Measurements from ENCODE around the gene CCDC146. TPM values are rescaled to one million over a fixed set of nuclear protein-coding genes. Genes with fewer than 3 reads are reported as not detected.
"Not testable (repeated sequence)": the region's sequence is repeated elsewhere in the genome, so short reads cannot be mapped to it uniquely, and the experiment has no call there.

Gene CCDC146
- 4.1 TPM for total RNA-seq (2013)
- polyA plus RNA-seq (1 to 10 TPM in 1 of 3 donors, under 1 TPM in 2; 0.08 to 7.2 (median 0.40) TPM), polyA minus RNA-seq (2.4 and 3.1 TPM in 2 replicates), total RNA-seq (1.7 to 8.7 (median 4.6) reads per million in 11 experiments)

- Histone ChIP-seq H3K4me1 (ENCODE audit: control insufficient read depth in 1 of 2, insufficient read depth in 2 of 2, low read length in 2 of 2) (peaks cover 17 to 28% of the 10 kb centered on the region in 2 donors), H3K4me2 (replicated peaks; ENCODE audit: extremely low read depth, low read length, poor library complexity, severe bottlenecking) (peak within 1 kb of the TSS; percentile 53), H3K27ac (ENCODE audit: low read depth in 1 of 2, low read length in 2 of 2) (peak within 1 kb of the TSS; percentile 50 to 82), H3K4me3 (replicated peaks in 1 of 3; ENCODE audit: low read depth in 2 of 3, low read length in 3 of 3) (peak within 1 kb of the TSS; percentile 60 to 89 (median 81)), H2AFZ (ENCODE audit: insufficient read depth, low read depth, low read length, poor library complexity, severe bottlenecking) (peak within 1 kb of the TSS; percentile 92), H3K79me2 (ENCODE audit: insufficient read depth, low read length) (peaks cover 12% of the 10 kb centered on the region), H3K9ac (ENCODE audit: insufficient read depth, low read length, poor library complexity, severe bottlenecking) (peak within 1 kb of the TSS; percentile 69)
- peak; percentile 96 to 97 (median 96) for DNase-seq
- not testable (repeated sequence) for H3K9me3 ChIP-seq (replicated peaks in 1 of 2; ENCODE audit: control insufficient read depth in 1 of 2, insufficient read depth in 1 of 2, low read length in 2 of 2); H4K20me1 ChIP-seq (ENCODE audit: insufficient read depth, low read length); H3K36me3 Mint-ChIP-seq; H3K9me3 Mint-ChIP-seq; H3K27me3 Mint-ChIP-seq (ENCODE audit: low read depth in 3 of 3); H3K27me3 ChIP-seq (ENCODE audit: control insufficient read depth in 2 of 2, insufficient read depth in 2 of 2, low read length in 2 of 2); H3K36me3 ChIP-seq (replicated peaks in 1 of 2; ENCODE audit: control insufficient read depth in 1 of 2, insufficient read depth in 2 of 2, low read length in 2 of 2)
- peak within 1 kb of the TSS; percentile 90 to 92 for H3K4me3 Mint-ChIP-seq
- peaks cover 20% of the 10 kb centered on the region for H3K4me1 Mint-ChIP-seq
- intact Hi-C loops (cut with micrococcal nuclease): loop anchor here (5.0 to 10.0 kb wide), 2 partner anchors 123 to 210 kb away; no protein-coding TSS in a partner anchor
- H3K27ac Mint-ChIP-seq: peak within 1 kb of the TSS; percentile 69 to 93 (median 88)
- 0% methylated on average over 38 of the region's 50 CpGs for WGBS (ENCODE audit: insufficient coverage)
Observed at GRCh38 chr7:77121860-77122681, at the start of gene CCDC146. Gene CCDC146 (plus strand): TSS chr7:77122615. CDS start chr7:77167669, 45,054 bp downstream.

GRCh38 chr7:77074786-77075396 is 47.5 kb upstream of the CCDC146 start:
- H3K4me1 Mint-ChIP-seq; H3K27me3 ChIP-seq (ENCODE audit: control insufficient read depth in 2 of 2, insufficient read depth in 2 of 2, low read length in 2 of 2); H3K4me3 Mint-ChIP-seq; H3K9ac ChIP-seq (ENCODE audit: insufficient read depth, low read length, poor library complexity, severe bottlenecking); H3K36me3 ChIP-seq (replicated peaks in 1 of 2; ENCODE audit: control insufficient read depth in 1 of 2, insufficient read depth in 2 of 2, low read length in 2 of 2); H3K4me3 ChIP-seq (replicated peaks in 1 of 3; ENCODE audit: low read depth in 2 of 3, low read length in 3 of 3); H3K4me2 ChIP-seq (replicated peaks; ENCODE audit: extremely low read depth, low read length, poor library complexity, severe bottlenecking); H3K9me3 ChIP-seq (replicated peaks in 1 of 2; ENCODE audit: control insufficient read depth in 1 of 2, insufficient read depth in 1 of 2, low read length in 2 of 2); H3K27ac ChIP-seq (ENCODE audit: low read depth in 1 of 2, low read length in 2 of 2); H3K27ac Mint-ChIP-seq; H3K9me3 Mint-ChIP-seq; H2AFZ ChIP-seq (ENCODE audit: insufficient read depth, low read depth, low read length, poor library complexity, severe bottlenecking); intact Hi-C loops (cut with micrococcal nuclease); DNase-seq; H3K4me1 ChIP-seq (ENCODE audit: control insufficient read depth in 1 of 2, insufficient read depth in 2 of 2, low read length in 2 of 2); H3K27me3 Mint-ChIP-seq (ENCODE audit: low read depth in 3 of 3); H4K20me1 ChIP-seq (ENCODE audit: insufficient read depth, low read length); H3K79me2 ChIP-seq (ENCODE audit: insufficient read depth, low read length): not testable (repeated sequence)
- peaks cover 20 to 28% of the 10 kb centered on the region in 2 donors for H3K36me3 Mint-ChIP-seq
- WGBS (ENCODE audit: insufficient coverage): no CpG with 5 or more reads among the region's 6 CpGs

GRCh38 chr7:77077060-77077459 is 45.4 kb upstream of the CCDC146 start:
- H3K27ac Mint-ChIP-seq; intact Hi-C loops (cut with micrococcal nuclease); H3K9me3 ChIP-seq (replicated peaks in 1 of 2; ENCODE audit: control insufficient read depth in 1 of 2, insufficient read depth in 1 of 2, low read length in 2 of 2); H2AFZ ChIP-seq (ENCODE audit: insufficient read depth, low read depth, low read length, poor library complexity, severe bottlenecking); H4K20me1 ChIP-seq (ENCODE audit: insufficient read depth, low read length); H3K9me3 Mint-ChIP-seq; H3K4me1 Mint-ChIP-seq; H3K4me1 ChIP-seq (ENCODE audit: control insufficient read depth in 1 of 2, insufficient read depth in 2 of 2, low read length in 2 of 2); H3K9ac ChIP-seq (ENCODE audit: insufficient read depth, low read length, poor library complexity, severe bottlenecking); H3K27me3 ChIP-seq (ENCODE audit: control insufficient read depth in 2 of 2, insufficient read depth in 2 of 2, low read length in 2 of 2); H3K27ac ChIP-seq (ENCODE audit: low read depth in 1 of 2, low read length in 2 of 2); H3K4me2 ChIP-seq (replicated peaks; ENCODE audit: extremely low read depth, low read length, poor library complexity, severe bottlenecking); H3K79me2 ChIP-seq (ENCODE audit: insufficient read depth, low read length); H3K4me3 ChIP-seq (replicated peaks in 1 of 3; ENCODE audit: low read depth in 2 of 3, low read length in 3 of 3); H3K27me3 Mint-ChIP-seq (ENCODE audit: low read depth in 3 of 3); DNase-seq; H3K36me3 ChIP-seq (replicated peaks in 1 of 2; ENCODE audit: control insufficient read depth in 1 of 2, insufficient read depth in 2 of 2, low read length in 2 of 2); H3K4me3 Mint-ChIP-seq: not testable (repeated sequence)
- WGBS (ENCODE audit: insufficient coverage): no CpG with 5 or more reads among the region's 5 CpGs
- peaks cover 1 to 17% of the 10 kb centered on the region in 2 donors for H3K36me3 Mint-ChIP-seq

- H3K27me3 Mint-ChIP-seq (ENCODE audit: low read depth in 3 of 3); H3K79me2 ChIP-seq (ENCODE audit: insufficient read depth, low read length); H3K27me3 ChIP-seq (ENCODE audit: control insufficient read depth in 2 of 2, insufficient read depth in 2 of 2, low read length in 2 of 2); H3K9me3 Mint-ChIP-seq; DNase-seq; H3K9ac ChIP-seq (ENCODE audit: insufficient read depth, low read length, poor library complexity, severe bottlenecking); H3K27ac Mint-ChIP-seq; H3K4me1 Mint-ChIP-seq; H4K20me1 ChIP-seq (ENCODE audit: insufficient read depth, low read length); intact Hi-C loops (cut with micrococcal nuclease); H3K27ac ChIP-seq (ENCODE audit: low read depth in 1 of 2, low read length in 2 of 2); H3K36me3 ChIP-seq (replicated peaks in 1 of 2; ENCODE audit: control insufficient read depth in 1 of 2, insufficient read depth in 2 of 2, low read length in 2 of 2); H3K4me2 ChIP-seq (replicated peaks; ENCODE audit: extremely low read depth, low read length, poor library complexity, severe bottlenecking); H3K4me3 ChIP-seq (replicated peaks in 1 of 3; ENCODE audit: low read depth in 2 of 3, low read length in 3 of 3); H3K4me1 ChIP-seq (ENCODE audit: control insufficient read depth in 1 of 2, insufficient read depth in 2 of 2, low read length in 2 of 2); H3K9me3 ChIP-seq (replicated peaks in 1 of 2; ENCODE audit: control insufficient read depth in 1 of 2, insufficient read depth in 1 of 2, low read length in 2 of 2); H2AFZ ChIP-seq (ENCODE audit: insufficient read depth, low read depth, low read length, poor library complexity, severe bottlenecking); H3K4me3 Mint-ChIP-seq: not testable (repeated sequence)
- H3K36me3 Mint-ChIP-seq: peaks cover 0 to 14% of the 10 kb centered on the region in 2 donors
Observed at GRCh38 chr7:77079112-77079511, 43.3 kb upstream of the CCDC146 start.
